Ovary (tissue), 3 donors: ENCODE results near the gene LRRC8C.

ENCODE experiments used
- CTCF ChIP-seq, 3 donors: fragments of 450-650 bp in 2 of 3; fragments of 200-600 bp in 1 of 3; IDR thresholded peaks; one replicate each; pipeline versions ENCODE4 v1.5.1 to v1.8.0; 2016 to 2022; ENCODE audit warnings: antibody characterized with exemption in 3 of 3, mild to moderate bottlenecking in 1 of 3
- EP300 ChIP-seq: sonication (generic); formaldehyde crosslinking; IDR thresholded peaks from one replicate; pipeline ENCODE4 v1.6.1; 2017; ENCODE audit warnings: antibody characterized with exemption
- POLR2A ChIP-seq: fragments of 450-650 bp; IDR thresholded peaks from one replicate; pipeline ENCODE4 v1.6.1; 2017; ENCODE audit warnings: antibody characterized with exemption, mild to moderate bottlenecking, moderate library complexity
- donor health status: DM: no; HTN: no; CAD: no.

GRCh38 chr1:89702520-89703045, 69.7 kb downstream of the LRRC8C start:
- no peak for TF ChIP-seq CTCF (IDR thresholded peaks at IDR 0.05)
- TF ChIP-seq POLR2A: no peak
- no peak for TF ChIP-seq EP300
